ENCODE data around the gene TMC1.

DNA sequence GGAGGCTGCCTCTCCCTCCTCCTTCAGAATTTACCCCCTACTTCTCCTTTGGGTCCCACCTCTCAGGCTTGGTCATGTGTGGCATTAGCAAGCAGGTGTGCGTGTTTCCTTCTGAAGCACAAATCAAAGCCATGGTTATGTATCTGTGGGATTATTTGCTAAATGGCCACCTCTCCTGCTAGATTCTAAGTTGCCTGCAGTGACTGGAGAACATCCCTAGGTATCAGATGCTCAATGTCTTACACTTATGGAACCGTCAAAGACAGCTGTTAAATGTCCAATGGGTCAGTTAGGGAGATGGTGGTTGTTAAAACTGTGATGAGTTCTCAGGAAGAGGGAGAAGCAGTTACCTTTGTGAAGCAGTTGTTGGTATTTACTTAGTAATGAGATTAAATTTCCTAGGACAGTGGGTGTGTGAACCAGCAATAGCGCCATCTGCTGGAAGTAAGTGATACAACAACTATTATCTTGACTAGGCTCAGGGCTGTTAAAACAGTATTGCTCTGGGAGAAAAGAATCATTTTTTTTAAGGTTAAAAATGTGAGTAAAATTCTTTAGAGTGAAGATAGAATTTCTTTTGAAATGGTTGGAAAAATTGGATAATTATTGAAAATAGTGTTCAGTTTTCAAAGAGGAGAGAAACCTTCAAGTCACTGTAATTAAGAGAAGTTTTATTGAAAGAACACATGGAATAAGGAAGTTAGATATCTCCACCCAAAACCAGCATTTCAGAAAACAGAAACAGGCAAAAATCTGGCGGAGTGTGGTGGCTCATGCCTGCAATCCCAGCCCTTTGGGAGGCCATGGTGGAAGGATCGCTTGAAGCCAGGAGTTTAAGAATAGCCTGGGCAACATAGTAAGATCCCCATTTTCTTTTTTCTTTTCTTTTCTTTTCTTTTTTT lies 71.3 kb downstream of the TMC1 start:
- TF ChIP-seq TAF1 (IDR thresholded peaks at IDR 0.05; ENCODE audit: borderline replicate concordance, low read depth, low read length) (no peak), POLR2AphosphoS5 (IDR thresholded peaks at IDR 0.05; ENCODE audit: low read depth, low read length) (no peak), POLR2A (IDR thresholded peaks at IDR 0.05; ENCODE audit: low read depth, low read length) (no peak)

Measured in GM12892 (cell line).